T-helper 1 cell (primary cell): Measurements from ENCODE around the gene APOC3.

Experiments used
- DNase-seq, 5 donors: peaks; one replicate each; pipeline ENCODE4 v3.0.0-alpha.2; 2012 to 2020

Gene APOC3

GRCh38 chr11:116852261-116853031 lies 22.7 kb downstream of the APOC3 start:
- DNase-seq, result peak in 1 of 5 donors; percentile 26

GRCh38 chr11:116853461-116854073 lies 23.9 kb downstream of the APOC3 start:
- peak in 4 of 5 donors; percentile 29 to 94 (median 46) for DNase-seq

GRCh38 chr11:116855413-116855812 lies 25.7 kb downstream of the APOC3 start:
- DNase-seq, result peak in 1 of 5 donors; percentile 15

- DNase-seq, result no peak
Observed at GRCh38 chr11:116856423-116856822, 26.7 kb downstream of the APOC3 start.

- no peak for DNase-seq
Observed at GRCh38 chr11:116857316-116857715, 27.6 kb downstream of the APOC3 start.

GRCh38 chr11:116857936-116858335 lies 28.2 kb downstream of the APOC3 start:
- DNase-seq, result no peak

- no peak for DNase-seq
Observed at GRCh38 chr11:116859175-116859574, 29.5 kb downstream of the APOC3 start.

GRCh38 chr11:116860303-116860702 lies 30.6 kb downstream of the APOC3 start:
- DNase-seq, result no peak

GRCh38 chr11:116861539-116861938 lies 31.8 kb downstream of the APOC3 start:
- DNase-seq, result no peak

GRCh38 chr11:116862185-116862584 lies 32.5 kb downstream of the APOC3 start:
- no peak for DNase-seq

GRCh38 chr11:116862951-116863350 lies 33.2 kb downstream of the APOC3 start:
- DNase-seq, result no peak

- no peak for DNase-seq
Observed at GRCh38 chr11:116864531-116864930, 34.8 kb downstream of the APOC3 start.

- DNase-seq, result no peak
Observed at GRCh38 chr11:116865696-116866095, 36.0 kb downstream of the APOC3 start.

- no peak for DNase-seq
Observed at GRCh38 chr11:116866804-116867455, 37.2 kb downstream of the APOC3 start.

- DNase-seq, result no peak
Observed at GRCh38 chr11:116867619-116868018, 37.9 kb downstream of the APOC3 start.

GRCh38 chr11:116868066-116868465 lies 38.4 kb downstream of the APOC3 start:
- no peak for DNase-seq

GRCh38 chr11:116869610-116870009 lies 39.9 kb downstream of the APOC3 start:
- DNase-seq, result no peak

GRCh38 chr11:116870054-116870453 lies 40.3 kb downstream of the APOC3 start:
- peak in 1 of 5 donors; percentile 33 for DNase-seq

GRCh38 chr11:116871248-116871647 lies 41.5 kb downstream of the APOC3 start:
- no peak for DNase-seq

- DNase-seq, result no peak
Observed at GRCh38 chr11:116873381-116873780, 43.7 kb downstream of the APOC3 start.

- DNase-seq, result no peak
Observed at GRCh38 chr11:116874251-116874650, 44.5 kb downstream of the APOC3 start.

- no peak for DNase-seq
Observed at GRCh38 chr11:116875194-116875593, 45.5 kb downstream of the APOC3 start.

- no peak for DNase-seq
Observed at GRCh38 chr11:116876656-116877055, 46.9 kb downstream of the APOC3 start.
